Measurements from ENCODE around the gene ENPP3. TPM values are rescaled to one million over a fixed set of nuclear protein-coding genes. Genes with fewer than 3 reads are reported as not detected.

Gene ENPP3
- total and polyA plus RNA-seq, 2 of the 13 experiments (the other 11 are each of a cell fraction or from before 2014, with no cell fraction given): 40.0 to 75.4 TPM

- TF ChIP-seq, protein P1, sequence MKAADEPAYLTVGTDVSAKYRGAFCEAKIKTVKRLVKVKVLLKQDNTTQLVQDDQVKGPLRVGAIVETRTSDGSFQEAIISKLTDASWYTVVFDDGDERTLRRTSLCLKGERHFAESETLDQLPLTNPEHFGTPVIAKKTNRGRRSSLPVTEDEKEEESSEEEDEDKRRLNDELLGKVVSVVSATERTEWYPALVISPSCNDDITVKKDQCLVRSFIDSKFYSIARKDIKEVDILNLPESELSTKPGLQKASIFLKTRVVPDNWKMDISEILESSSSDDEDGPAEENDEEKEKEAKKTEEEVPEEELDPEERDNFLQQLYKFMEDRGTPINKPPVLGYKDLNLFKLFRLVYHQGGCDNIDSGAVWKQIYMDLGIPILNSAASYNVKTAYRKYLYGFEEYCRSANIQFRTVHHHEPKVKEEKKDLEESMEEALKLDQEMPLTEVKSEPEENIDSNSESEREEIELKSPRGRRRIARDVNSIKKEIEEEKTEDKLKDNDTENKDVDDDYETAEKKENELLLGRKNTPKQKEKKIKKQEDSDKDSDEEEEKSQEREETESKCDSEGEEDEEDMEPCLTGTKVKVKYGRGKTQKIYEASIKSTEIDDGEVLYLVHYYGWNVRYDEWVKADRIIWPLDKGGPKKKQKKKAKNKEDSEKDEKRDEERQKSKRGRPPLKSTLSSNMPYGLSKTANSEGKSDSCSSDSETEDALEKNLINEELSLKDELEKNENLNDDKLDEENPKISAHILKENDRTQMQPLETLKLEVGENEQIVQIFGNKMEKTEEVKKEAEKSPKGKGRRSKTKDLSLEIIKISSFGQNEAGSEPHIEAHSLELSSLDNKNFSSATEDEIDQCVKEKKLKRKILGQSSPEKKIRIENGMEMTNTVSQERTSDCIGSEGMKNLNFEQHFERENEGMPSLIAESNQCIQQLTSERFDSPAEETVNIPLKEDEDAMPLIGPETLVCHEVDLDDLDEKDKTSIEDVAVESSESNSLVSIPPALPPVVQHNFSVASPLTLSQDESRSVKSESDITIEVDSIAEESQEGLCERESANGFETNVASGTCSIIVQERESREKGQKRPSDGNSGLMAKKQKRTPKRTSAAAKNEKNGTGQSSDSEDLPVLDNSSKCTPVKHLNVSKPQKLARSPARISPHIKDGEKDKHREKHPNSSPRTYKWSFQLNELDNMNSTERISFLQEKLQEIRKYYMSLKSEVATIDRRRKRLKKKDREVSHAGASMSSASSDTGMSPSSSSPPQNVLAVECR (CRISPR knock-in tag; IDR thresholded peaks at IDR 0.05; ENCODE audit: borderline replicate concordance): peak; percentile 62; the same call in 1 of the 2 replicates
- TF ChIP-seq ZFP36 (IDR thresholded peaks at IDR 0.05; ENCODE audit: borderline replicate concordance, low read depth, low read length, partially characterized antibody) (no peak), ZNF639 (CRISPR knock-in tag; conservative IDR thresholded peaks at IDR 0.05) (0 out of 2 replicates have a peak, but pooled peaks have one; percentile 37), UBTF (CRISPR knock-in tag; IDR thresholded peaks at IDR 0.05) (peak; percentile 26; the same call in 1 of the 2 replicates), ATM (IDR thresholded peaks at IDR 0.05; ENCODE audit: borderline replicate concordance) (no peak), NFE2 (CRISPR knock-in tag; IDR thresholded peaks at IDR 0.05) (no peak), SNAI1 (CRISPR knock-in tag; IDR thresholded peaks at IDR 0.05; ENCODE audit: borderline replicate concordance) (no peak), AHR (CRISPR knock-in tag; IDR thresholded peaks at IDR 0.05) (no peak), YY1 (IDR thresholded peaks at IDR 0.05; ENCODE audit: insufficient read depth, insufficient replicate concordance, low read depth, low read length) (peak; percentile 61), ZNF343 (CRISPR knock-in tag; IDR thresholded peaks at IDR 0.05) (no peak), MAZ (IDR thresholded peaks at IDR 0.05; ENCODE audit: borderline replicate concordance, low read depth, low read length) (no peak), MAZ (CRISPR knock-in tag; IDR thresholded peaks at IDR 0.05; ENCODE audit: low read depth) (peak; percentile 72; the same call in 1 of the 2 replicates), XBP1 (CRISPR knock-in tag; IDR thresholded peaks at IDR 0.05) (peak; percentile 64; the same call in 1 of the 2 replicates), ZBTB37 (CRISPR knock-in tag; IDR thresholded peaks at IDR 0.05) (0 out of 2 replicates have a peak, but pooled peaks have one; percentile 29), ZNF383 (CRISPR knock-in tag; IDR thresholded peaks at IDR 0.05; ENCODE audit: borderline replicate concordance) (no peak), RBM39 (IDR thresholded peaks at IDR 0.05; ENCODE audit: low read depth, low read length, poor library complexity, severe bottlenecking) (no peak)
Observed at GRCh38 chr6:131635384-131636340, 1.4 kb upstream of the ENPP3 start (continued).
